Stimulated activated CD4-positive, alpha-beta T cell treated with anti-CD3 and anti-CD28 coated beads, TNF-alpha, amount 100 ng/mL, for 24 hours (primary cell): ENCODE measurements around the gene PACC1.
A peak's percentile ranks its signal among the peaks of the same experiment; 100 is the strongest.

ENCODE experiments used
- DNase-seq, 3 experiments: peaks; one replicate each; pipeline ENCODE4 v3.0.0-alpha.2; 2020; ENCODE audit warnings: low read depth in 3 of 3

The PACC1 gene

DNA sequence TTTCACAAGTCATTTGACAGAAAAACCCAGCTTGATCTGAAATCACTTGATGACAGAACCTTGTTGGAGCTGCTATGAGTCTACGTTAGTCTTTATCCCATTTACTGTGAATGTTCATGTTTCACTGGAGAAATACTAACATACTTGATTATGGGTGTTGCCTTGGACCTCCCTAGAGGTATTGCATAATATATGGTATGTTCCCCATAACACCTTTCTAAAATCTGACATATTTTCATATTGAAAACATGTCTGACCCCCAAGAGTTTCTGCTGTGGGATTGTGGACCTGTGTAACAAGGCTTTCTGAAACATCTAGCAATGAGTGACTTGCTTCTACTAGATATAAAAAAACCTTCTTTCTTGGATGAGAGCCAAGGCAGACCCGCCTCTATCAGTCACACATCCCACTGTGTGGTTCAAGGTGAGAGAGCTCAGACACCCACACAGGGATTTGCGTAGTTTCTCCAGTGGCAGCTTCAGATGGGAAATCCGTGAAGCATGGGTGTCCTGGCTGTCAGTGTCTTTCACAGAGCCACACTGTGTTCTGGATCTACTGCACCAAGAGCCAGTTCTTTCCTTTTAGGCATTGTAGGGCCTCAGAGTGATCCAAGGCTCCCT lies 22.6 kb upstream of the PACC1 start:
- DNase-seq, result no peak

DNA sequence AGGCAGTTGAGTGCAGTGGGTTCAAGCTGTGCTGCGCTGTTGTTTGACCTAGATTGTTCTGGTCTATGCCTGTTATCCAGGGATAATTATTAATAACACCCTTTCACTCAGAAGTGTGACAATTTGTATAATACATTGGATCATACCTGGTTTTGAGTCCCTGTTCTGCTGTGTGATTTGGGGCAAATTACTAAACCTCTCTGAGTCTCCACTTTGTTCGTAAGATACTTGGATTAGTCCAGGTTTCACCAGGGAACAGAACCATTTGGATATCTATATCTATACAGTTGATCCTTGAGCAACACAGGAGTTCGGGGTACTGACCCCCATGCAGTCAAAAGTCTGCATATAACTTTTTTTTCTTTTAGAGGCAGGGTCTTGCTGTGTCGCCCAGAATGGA lies 20.3 kb upstream of the PACC1 start:
- DNase-seq, result no peak

GRCh38 chr1:212433577-212434462 lies 19.1 kb upstream of the PACC1 start:
- DNase-seq, result no peak

DNA sequence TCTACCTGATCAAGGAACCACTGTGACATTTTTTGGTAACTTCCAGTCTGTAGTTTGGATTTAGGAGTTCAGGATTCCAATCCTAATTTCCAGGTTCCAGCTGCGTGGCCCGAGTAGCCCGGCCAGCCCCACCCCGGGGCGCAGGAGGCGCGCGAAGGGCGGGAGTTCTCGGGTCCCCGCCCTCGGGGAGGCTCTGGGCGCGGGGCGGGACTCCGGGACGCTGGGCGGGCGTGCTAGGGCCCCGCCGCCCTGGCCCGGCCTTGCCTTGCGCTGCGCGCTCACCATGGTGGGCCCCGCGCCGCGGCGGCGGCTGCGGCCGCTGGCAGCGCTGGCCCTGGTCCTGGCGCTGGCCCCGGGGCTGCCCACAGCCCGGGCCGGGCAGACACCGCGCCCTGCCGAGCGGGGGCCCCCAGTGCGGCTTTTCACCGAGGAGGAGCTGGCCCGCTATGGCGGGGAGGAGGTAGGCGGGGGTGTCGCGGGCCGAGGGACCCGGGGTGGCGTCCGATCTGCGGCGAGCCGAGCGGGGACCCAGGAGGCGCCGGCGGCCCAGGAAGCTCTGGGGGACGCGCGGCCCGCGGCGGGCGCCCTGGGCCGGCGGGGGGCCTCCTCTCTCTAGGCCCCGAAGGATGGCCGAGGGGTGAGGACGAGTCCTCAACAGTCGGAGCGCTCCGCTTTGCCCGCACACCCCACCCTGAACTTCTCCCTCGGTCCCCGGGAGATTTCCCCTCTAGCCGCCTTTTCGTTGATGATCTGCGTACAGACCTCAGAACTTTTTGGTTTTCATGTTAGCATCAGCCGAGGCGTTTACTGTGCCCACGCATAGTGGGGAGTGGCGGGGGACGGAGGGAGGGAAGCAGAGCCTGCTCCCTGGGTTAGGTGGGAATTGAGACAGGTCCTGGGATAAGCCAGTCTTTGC lies 18.2 kb upstream of the PACC1 start, which contains the start of gene NENF:
Gene NENF (plus strand): TSS at position 260 of the 916 bp plus-strand sequence. CDS start 24 bp downstream, at position 284.
- peak; percentile 46 to 80 (median 57) for DNase-seq

DNA sequence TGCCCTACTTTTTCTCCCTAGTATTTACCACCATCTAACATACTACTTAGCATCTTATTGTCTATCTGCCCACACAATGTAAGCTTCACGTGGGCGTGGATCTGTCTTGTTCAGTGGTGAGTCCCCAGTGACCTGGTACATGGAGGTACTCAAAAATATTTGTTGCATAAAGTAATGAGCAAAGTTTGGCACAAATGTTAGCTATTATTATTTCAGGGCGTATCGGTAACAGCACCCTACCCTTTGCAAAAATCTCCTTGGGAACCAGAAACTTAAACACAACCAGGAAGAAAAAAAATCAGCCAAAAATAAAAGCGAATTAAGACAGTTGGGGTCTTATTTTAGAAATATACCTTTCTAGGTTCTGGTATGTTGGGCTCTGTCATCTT lies 17.6 kb upstream of the PACC1 start:
- no peak for DNase-seq

DNA sequence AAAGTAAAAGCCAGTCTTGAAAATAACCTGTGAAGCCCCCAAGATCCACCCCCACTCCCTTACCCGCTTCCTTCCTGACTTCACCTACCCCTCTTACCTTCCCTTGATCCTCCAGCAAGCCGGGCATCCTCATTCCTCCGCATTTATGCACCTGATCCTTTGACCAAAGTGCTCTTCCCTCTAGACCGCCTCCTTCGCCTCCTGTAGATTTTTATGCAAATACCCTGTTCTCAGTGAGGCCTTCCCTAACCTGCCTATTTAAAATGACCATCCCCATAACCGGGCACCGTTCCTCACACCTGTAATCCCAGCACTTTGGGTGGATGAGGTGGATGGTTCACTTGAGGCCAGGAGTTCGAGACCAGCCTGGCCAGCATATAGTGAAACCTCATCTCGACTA lies 17.0 kb upstream of the PACC1 start:
- no peak for DNase-seq

- no peak for DNase-seq
Observed at GRCh38 chr1:212430955-212431394, 16.3 kb upstream of the PACC1 start.

- DNase-seq, result no peak
Observed at GRCh38 chr1:212430416-212430815, 15.7 kb upstream of the PACC1 start.

- no peak for DNase-seq
Observed at GRCh38 chr1:212428496-212428895, 13.8 kb upstream of the PACC1 start.

DNA sequence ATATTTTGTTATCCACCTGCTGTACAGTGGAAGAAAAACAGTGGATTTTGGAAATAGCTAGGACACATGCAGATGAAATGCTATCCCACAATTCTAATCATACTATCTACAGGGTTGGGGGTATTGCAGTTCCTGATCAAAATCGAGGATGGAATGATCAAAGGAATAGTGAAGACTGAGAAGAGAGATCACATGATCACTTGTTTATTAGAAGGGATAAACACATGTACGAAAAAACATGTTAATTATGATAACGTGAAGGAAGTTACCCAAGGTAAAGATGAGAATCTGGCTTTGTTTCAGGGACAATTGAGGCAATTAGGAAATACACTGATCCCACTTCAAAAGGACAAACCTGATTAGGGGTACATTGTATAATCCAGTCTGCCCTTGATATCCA lies 9.2 kb upstream of the PACC1 start:
- DNase-seq, result no peak

DNA sequence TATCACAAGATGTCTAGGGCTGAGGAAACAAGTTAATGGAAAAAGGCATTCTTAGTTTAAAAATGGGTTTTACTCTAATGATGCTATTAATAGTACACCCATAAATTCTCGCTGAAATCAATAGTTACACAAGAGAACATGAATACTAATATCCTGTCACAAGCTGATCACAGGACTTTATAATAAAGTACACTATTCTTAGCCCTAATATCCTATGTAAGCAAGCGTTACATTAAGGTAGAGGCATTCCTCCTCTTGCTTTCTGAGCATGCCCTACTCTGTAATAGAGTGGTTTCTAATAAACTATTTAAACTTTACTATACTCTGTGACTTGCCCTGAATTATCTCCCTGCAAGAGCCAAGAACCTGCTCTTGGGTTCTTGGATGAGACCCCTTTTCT lies 6.5 kb upstream of the PACC1 start:
- DNase-seq, result no peak

DNA sequence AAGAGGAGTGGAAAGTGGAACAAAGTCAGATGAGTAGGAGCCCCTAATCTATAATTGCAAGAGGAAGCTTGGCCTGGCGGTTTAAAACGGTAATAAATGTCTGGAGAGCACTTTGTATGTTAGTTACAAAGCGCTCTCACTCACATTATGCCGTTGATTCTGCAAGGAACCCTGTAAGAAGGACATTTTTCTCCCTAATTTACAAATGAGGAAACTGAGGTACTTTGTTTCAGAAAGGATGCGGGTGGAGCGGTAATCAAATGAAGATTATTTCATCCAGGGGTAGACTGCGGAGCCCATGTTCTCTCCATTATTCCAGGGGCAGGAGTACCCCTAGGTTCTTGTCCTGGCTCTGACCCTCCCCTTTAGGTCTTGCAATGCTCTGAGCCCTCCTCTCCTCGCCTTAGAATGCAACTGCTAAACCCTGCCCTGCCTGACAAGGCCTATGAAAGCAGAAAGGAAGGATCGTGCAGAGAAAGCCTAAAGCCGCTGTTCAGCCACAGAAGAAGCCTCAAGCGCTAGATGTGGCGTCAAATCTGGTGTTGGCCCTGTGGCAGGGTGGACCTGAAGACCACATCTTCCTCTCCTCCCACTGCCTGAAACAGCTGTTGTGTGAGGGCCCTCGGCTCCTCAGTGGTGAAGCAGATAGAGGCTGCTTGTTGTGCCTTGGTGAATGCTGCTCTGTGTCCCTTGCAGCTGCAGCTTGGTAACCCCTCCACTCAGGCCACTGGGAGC lies 588 bp upstream of the PACC1 start:
- no peak for DNase-seq

- no peak for DNase-seq
Observed at GRCh38 chr1:212413902-212414327, 771 bp downstream of the PACC1 start.

- no peak for DNase-seq
Observed at GRCh38 chr1:212412374-212412773, 2.3 kb downstream of the PACC1 start.

DNA sequence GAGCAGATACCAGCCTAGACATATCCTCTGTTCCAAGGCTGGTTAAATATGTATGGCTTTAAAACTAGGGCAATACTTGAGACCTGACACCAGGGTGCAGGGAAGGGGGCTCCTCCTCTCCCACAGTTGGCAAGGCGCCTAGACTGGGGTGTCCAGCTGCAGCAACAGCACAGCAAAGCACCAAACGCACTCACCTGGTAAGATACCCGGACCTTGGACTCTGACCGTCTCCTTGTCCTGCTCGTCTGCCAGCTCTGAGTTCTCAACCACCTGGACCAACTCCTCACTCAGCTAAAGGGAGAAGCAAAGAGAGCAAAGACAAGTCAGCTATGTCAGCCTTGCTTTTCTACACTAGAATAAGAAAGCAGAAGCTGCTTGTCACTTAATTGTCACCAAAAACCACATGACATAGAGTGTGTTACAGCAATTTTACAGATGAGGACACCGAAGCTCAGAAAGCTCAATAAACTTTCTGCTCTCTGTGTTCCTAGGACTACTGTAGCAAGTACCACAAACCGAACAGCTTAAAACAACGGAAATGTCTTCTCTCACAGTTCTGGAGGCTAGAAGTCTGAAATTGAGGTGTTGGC lies 4.4 kb downstream of the PACC1 start:
- DNase-seq, result no peak

DNA sequence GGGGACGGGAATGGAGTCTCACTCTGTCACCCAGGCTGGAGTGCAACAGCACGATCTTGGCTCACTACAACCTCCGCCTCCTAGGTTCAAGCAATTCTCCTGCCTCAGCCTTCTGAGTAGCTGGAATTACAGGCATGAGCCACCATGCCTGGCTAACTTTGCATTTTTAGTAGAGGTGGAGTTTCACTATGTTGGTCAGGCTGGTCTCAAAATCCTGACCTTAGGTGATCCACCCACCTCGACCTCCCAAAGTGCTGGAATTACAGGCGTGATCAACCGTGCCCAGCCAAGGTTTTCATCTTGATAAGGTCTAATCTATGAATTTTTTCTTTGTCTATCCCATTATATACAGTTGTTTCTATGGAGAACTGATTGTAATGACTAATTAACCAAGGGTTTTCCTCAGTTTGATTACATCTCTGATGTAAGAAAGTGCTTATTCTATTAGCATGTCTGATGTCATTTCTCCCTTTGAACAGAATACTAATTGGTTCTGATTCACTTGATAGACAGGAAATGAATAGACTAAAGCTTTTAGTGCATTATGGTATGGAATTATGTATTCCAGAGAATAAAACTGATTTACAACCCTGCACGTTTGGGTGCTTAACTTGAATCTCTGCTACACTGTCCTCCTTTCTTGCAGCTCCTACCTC lies 11.9 kb downstream of the PACC1 start:
- DNase-seq, result no peak

DNA sequence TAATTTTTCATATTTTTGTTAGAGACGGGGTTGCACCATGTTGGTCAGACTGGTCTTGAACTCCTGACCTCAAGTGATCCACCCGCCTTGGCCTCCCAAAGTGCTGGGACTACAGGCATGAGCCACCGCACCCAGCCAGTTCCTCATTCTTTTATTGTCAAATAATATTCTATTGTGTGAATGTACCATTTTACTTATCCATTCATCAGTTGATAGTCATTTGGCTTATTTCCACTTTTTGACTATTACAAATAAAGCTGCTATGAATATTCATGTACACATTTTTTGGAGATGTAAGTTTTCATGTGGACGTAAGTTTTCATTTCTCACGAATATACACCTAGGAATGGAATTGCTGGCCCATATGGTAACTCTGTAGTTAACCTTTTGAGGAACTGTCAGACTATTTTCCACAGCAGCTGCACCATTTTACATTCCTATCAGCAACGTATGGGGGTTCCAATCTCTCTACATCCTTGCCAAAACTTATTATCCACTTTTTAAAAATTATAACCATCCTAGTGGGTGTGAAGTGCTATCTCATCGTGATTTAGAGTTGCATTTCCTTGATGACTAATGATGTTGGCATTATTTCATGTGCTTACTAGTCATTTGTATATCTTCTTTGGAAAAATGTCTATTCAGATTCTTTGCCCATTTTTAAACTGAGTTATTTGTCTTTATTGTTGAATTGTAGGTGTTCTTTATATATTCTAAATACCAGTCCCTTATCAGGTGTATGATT lies 12.7 kb downstream of the PACC1 start:
- no peak for DNase-seq

- DNase-seq, result no peak
Observed at GRCh38 chr1:212401042-212401441, 13.6 kb downstream of the PACC1 start.

GRCh38 chr1:212397171-212397570 lies 17.5 kb downstream of the PACC1 start:
- no peak for DNase-seq

DNA sequence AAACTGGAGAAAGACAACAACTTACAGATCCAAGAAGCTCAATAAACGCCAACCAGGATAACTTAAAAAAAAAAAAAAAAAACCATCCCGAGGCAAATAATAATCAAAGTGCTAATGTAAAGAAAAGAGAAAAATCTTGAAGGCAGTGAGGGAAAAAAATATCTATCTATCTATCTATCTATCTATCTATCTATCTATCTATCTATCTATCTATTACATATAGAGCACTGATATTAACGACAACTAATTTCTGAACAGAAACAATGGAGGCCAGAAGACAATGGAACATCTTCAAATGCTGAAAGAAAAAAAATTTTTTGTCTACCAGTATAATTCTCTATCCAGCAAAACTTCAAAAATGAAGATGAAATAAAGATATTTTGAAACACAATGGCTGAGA lies 18.0 kb downstream of the PACC1 start:
- no peak for DNase-seq
